Stimulated activated CD4-positive, alpha-beta T cell treated with anti-CD3 and anti-CD28 coated beads, Interleukin-15, amount 100 ng/mL, for 24 hours (primary cell): Measurements from ENCODE around the gene INPP4A.

Experiments used
- DNase-seq: peaks from one replicate; pipeline ENCODE4 v3.0.0-alpha.2; 2020

The INPP4A gene

DNA sequence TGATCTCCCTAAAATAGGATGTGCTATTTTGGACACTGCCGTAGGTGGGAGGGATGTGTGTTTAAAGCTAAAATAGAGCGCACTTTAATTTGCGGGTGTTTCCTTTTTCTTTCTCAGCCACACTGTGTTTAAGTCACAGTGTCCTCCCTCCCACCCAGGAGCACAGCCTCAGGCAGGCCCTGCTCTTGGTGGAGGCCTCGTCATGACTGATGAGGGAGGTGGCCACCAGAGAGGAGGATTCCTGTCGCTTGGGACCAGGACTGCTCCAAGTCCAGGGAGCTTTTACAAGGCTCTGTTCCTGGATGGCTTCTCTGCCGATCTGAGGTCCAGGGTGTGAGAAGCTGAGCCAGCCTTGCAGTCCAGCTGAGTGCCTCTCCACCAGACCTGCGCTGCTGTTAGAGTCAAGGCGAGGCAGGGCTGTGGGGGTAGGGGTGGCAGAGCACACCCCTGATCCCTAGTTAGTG lies 33.5 kb downstream of the INPP4A start:
- DNase-seq = no peak

DNA sequence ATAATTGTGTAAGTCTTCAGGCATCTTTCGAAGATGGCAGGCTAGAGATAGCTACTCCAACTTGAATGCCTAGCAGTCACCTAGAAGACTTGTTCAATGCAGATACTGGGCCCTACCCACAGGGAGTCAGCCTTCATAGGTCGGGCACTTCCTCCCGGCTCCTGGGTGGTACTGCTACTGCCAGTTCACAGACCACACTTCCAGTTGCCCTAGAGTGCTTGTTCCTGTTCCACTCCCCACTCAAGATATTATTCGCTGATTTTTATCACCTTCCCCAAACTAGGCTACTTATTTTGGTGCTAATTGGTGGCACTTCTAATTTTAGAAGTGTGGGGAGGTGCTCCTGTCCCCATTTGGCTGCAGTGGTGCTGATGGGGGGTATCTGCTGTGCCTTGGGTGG lies 34.2 kb downstream of the INPP4A start:
- no peak for DNase-seq

DNA sequence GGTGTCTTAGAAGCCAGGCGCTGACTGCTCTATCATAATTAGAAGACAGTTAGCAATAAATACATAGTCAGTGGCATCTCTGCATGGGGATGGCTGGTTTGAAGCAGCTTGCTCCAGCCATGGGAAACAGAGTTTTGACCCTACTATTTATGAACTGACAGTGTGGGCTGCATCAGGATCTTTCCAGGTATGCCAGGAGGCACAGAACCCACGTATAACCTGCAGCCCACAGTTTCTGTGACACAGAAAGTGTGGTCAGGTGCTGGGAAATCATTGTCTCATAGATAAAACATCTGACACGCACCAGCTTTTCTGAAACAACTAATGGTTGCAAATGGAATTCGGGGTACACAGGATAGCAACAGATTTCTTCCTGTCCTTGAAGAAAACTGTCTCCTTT lies 34.7 kb downstream of the INPP4A start:
- no peak for DNase-seq

DNA sequence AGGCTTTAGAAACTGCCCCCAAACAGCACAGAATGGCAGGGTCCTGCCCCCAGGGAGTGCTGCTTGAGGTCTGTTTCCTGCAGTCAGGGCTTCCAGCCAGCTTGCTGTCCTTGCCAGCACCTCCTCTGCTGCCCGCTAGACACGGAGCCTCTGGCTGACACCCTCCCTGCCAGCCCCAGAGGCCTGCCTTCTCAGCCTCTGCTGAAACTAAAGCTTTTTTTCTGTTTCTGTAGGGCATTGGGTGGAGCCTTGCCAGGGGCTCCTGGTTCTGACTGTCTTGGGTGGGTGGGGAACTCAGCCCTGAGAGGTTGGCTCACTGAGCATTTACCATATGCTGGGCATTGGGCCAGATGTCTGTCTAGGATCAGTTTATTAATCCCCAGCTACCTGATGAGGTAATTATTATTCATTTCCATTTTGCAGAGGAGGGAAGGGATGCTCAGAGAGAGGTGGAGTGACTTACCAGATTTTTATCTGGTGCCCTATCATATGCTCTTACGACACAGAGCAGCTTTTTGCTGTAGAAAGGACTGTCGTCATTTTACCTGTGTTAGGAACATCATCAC lies 35.4 kb downstream of the INPP4A start:
- DNase-seq = peak; percentile 68

DNA sequence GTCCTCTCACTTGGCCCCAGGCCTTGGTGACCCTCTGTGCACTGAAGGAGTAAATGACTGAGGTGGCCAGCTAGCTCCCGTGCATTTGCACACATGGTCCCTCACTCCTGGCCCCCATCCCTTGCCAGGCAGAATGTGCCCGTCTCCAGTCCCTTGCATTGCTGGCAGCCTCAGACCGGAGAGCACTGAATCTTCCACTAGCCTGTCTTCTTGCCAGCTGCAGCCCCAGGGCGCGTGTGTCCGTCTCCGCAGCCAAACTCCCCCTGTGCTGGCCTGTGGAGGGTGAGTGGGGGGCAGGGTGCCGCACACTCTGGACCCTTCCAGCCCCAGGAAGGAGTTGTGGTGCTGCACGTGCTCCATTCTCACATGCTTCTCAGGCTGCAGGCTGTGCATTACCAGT lies 35.9 kb downstream of the INPP4A start:
- DNase-seq = no peak

DNA sequence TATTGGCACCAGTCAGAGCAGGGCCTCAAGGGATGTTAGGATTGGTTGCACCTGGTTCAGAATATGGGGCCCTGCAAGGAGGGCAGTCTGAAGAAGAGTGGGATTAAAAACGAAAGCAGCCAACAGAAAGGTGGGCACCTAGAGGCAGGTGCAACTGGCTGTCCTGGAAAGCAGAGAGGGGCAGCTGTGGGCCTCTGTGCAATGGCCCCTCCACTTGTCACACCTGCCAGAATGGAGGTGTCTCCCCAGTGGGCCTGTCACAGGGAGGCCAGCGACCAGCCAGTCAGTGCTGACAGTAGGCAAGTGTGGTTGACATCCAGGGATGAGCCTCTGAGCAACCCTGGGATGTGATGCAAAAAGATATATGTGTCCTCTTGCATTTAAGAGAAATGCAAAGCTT lies 37.7 kb downstream of the INPP4A start:
- DNase-seq = no peak

DNA sequence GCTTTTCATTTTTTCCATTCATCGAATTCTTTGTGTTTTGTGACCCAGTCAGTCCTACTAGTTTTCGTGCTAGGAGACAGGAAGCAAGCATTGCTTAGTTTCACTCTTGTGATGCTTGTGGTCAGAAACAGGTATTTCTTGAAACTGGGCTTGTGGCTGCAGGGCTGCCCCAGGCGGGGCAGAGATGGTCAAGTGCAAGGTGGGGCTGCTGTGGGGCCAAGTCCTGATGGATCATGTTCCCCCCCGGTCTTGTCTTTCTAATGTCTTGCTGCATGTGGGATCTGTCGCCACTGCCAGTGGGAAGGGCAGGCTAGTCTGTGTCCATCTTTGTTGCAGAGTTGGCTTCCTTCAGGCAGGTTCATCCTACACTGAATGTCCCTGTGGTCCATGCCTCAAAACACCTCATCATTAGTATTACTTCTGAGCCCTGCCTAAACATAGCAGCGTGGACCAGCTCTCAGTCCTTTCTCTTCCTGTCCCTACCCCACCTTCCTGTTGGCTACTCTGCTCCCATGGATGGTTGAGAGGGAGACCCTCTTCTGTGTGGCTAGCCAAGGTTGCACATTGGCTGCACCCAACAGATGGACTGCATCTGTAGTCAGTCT lies 38.7 kb downstream of the INPP4A start:
- no peak for DNase-seq

DNA sequence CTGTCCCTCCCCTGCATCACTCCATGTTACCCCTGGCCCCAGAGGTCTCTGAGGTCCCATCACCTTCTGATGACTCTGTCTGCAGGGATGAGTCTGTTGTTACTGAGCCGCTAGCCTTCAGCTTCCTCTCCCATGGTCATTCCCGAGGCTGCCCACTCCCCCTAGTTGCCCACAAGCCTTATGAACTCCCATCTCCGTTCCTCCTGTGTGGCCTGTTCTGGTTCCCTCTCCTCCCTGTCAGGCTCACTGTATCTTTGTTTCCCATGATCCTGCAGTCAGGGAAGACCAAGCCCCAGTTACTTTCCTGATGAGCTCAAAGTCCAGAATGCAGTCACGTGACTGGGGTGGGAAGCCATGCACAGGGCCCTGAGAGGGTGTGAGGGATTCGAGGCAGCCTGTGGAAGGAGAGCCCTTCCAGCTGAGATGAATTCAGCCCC lies 39.5 kb downstream of the INPP4A start:
- DNase-seq = no peak

DNA sequence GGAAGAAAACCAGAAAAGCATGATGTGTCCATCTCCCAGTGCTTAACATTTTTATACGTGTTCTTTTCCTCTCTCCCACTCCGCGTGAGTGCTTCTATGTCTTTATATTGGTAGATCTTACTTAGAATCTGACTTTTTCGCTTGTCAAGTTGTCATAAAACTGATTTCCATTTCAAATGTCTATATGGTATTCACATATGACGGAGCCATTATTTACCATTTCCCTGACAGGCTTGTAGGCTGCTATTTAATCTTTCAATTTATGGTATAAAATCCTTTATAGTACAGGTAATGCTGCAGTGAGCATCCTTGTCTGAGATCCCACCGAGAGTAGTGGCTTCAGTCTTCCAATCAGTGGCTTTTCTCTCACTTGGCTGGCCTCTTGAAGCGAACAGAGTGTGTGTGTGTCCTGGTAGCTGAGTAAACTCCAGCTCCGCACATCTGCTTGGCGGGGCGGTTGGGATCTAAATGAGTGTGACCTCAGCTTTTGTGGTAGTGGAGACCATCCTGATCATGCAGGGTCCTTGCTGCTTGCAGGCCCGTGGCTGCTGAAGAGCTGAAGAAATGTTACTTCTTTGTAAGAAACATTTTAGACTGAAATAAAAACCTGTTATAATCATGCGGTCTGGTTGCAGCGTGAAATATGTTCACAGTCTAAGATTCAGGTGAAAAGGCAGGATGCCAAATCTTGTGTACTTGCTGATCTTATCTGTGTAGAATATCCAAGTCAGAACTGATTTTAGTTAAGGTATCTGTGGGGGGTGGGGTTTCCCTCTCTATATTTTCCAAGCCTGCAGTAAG lies 40.2 kb downstream of the INPP4A start:
- DNase-seq = no peak

DNA sequence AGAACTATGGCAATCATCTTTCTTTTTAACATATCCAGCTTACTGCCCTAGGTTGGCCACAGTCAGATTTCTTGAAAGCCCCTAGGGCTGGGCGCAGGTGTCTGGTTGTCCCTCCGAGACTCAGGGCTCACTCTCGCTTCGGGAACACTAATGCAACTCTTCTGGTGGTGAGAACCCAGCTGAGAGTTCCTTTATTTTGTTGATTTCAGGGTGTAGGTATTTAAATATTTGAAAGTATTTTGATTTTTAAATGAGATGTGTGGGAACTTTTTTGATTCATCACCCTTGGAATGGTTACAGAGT lies 40.7 kb downstream of the INPP4A start:
- no peak for DNase-seq

DNA sequence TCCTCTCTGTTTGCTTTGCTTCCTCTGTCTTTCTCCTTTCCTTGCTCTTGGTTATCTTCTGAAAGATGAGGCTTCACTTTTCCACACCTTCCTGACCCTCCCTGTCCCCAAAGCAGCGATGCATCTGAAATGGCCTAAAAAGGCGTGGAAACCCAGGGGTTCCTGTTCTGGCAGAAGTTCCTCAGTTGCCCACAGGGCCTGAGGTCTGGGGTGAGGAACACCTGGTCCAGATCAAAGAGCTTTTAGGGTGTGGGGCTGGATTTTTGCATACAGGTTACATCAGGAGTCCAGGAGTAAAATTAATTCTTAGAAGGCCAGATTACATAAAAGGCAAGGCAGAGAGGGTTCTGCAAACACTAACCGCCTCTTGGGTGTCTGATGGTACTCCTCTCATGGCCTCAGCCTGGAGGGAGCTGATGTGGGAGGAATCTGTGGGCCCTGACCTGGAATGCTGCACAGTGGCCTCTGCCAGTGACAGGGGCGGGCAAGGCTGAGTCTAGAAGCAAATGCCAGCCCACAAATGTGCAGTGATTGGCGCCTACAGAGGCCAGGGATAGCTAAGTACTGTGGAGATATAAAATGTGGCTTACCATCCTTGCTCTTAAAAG lies 41.8 kb downstream of the INPP4A start:
- DNase-seq = no peak

DNA sequence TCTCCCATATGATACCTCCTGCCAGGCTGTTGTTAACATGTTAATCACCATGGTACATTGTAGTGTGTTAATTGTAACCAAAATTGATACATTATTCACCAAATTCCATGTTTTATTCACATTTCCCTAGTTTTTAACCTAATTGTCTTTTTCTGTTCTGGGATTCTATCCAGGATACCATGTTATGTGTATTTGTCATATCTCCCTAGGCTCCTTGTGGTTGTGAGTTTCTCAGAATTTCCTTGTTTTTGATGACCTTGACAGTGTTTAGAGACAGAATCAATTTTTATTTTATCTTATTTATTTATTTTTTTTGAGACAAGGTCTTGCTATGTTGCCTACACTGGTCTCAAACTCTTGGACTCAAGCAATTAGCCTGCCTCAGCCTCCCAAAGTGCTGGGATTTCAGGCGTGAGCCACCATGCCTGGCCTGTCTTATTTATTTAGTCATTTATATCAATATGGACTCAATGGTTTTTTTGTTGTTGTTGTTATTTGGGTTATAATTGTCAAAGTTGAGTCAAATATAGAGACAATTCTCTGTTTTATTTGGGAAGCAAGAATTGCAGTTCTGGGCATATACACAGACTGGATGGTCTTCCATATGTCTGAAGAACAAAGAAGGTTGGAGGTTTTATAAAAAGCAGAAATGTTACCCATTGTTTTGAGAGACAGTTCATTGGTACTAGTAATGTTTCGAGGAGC lies 42.6 kb downstream of the INPP4A start:
- no peak for DNase-seq

DNA sequence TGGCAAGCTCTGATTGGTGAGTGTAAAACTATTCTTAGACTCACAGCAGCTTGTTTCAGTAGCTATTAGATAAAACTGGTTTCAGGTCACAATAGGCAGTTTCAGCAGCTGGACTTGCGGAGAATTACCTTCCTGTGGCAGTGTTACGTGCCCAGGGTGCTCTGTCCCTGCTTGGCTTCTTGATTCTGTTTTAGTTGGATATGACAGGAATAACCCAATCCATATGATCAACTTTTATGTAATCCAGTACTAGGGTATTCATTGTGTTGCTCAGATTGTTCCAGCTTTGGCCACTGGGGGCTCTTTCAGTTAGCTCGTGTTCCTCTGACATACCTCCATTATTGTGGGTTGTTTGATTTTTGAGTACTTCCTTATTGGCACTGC lies 43.1 kb downstream of the INPP4A start:
- DNase-seq = peak; percentile 61

DNA sequence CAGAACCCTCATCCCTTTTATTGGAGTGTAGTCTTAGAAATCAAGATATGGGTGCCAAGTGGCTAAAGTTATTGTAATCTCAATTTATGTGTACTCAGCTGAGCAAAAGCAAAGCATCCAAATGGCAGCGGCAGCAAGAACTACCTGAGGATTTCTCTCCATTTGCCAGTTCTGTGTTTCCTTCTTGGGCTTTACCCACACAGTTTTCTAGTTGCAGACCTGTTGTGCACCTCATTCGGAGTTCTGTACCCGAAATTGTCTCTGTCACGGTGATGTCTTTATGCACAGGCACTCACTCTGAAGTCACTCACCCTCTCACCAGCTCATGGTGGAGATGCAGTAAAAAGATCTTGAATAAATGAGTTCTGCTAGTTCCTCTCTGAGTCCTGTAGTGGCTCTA lies 43.6 kb downstream of the INPP4A start:
- no peak for DNase-seq

DNA sequence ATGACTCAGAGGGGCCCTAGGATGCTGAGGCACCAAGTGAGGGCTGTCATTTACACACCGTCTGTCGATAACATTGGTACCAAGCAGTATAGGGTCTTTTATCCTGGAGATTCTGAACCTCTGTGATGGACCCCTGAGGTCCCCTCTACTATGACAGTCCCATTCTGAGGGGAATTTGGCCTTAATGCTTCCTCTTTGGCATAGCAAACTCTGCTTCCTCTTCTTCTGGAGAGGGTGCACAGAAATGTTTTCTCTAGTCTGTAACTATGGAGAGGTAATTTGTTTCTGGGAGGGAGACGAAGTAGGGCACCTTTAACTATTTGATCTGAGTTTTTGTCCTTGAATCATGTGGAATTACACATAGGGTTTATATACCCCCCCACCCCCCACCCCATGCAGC lies 44.8 kb downstream of the INPP4A start:
- no peak for DNase-seq

DNA sequence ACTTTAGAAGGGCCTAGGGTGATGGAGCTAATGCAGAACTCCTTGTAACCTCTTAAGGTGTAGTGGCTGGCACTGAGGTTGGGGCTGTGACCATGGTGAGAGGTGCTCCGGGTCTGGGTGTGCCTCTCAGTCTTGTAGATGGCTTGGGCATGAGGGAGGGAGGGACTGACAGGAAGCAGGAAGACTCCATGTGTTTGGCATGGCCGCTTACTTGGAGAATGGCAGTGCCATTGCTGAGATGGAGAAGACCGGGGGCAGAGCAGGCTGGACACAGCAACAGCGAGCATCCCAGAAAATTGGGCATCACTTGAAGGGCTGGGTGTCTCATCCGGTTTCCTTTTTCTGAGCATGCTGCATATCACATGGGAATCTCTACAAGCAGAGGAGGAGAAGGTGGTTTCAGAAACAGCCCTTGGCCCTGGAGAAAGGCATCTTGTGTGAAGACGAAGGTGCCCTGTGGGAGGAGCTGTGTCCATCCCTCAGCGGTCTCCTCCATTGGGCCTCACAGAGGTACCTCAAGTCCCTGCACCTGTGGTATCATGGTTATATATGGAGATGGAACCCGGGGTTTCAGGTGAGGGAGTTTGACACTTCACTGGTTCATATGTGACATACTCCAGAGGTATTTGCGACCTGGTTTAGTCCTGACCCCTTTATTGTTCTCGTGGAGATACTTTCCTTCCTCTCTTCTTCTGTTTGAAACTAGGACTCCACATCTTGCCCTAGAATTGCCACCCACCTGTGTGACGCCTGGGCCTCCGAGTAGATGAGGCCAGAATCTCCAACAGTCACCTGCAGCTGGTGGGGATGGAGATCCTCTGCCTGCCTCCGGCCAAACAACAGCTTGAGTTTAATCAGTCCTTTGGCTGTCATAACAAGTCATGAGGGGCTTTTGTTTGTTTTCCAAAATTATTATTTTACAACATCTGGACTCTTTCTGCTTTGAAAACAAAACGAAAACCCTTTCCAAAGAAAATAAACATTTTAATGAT lies 45.6 kb downstream of the INPP4A start:
- no peak for DNase-seq

DNA sequence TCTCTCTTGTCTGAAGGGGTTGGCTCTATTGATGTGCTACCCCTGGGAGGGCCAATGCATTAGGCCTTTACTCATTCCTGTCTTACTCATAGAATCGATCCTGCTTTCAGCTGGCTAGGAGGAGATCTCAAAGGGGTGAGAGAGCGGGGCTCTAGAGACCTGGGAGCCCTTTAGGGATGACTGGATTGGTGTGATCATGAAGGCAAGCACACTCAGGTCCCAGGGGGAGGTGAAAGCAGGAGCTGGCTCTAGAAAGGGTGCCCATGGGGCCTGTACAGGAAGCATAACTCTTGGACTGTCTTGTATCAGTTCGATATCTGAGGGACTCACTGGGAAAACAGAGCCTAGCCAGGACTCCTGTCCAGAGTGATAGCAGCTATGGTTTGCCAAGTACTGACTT lies 47.8 kb downstream of the INPP4A start:
- DNase-seq = no peak

DNA sequence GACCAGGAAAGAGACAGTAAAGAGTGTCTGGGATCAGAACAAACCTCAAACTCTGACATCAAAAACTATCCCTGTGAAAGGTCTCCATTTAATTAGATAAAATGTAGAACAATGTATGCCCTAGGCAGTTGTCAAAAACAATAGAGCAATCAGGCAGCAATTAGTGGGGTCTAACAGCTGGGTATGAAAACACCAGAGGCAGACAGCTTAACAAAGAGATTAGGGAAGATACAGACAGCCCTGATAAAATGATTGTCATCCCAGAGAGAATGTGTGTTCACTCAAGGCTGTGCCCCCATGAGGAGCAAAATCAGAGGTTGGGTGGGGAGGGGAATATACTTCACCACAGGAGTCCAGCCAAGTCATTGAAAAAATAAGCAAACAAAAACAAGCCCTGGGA lies 50.0 kb downstream of the INPP4A start:
- no peak for DNase-seq

DNA sequence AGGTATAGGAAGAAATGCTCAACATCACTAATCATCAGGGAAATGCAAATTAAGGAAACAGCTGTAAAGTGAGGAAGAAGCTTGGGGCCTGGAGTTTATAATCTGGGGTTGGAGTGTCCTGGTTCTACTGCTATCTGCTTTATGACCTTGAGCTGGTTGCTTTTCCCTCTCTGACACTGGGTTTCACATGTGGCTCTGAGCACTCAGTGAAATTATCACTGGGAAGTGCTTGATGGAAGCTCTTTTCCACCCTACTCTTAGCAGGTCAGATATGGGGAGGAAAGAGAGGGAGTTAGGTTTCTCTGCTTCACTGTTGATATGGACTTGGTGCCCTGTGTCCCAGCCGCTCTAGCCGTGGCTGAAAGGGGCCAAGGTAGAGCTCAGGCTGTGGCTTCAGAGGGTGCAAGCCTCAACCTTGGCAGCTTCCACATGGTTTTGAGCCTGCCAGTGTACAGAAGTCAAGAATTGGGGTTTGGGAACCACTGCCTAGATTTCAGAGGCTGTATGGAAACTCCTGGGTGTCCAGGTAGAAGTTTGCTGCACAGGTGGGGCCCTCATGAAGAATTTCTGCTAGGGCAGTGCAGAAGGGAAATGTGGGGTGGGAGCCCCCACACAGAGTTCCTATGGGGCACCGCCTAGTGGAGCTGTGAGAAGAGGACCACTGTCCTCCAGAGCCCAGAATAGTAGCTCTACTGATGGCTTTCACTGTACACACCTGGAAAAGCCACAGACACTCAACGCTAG lies 52.3 kb downstream of the INPP4A start:
- no peak for DNase-seq

DNA sequence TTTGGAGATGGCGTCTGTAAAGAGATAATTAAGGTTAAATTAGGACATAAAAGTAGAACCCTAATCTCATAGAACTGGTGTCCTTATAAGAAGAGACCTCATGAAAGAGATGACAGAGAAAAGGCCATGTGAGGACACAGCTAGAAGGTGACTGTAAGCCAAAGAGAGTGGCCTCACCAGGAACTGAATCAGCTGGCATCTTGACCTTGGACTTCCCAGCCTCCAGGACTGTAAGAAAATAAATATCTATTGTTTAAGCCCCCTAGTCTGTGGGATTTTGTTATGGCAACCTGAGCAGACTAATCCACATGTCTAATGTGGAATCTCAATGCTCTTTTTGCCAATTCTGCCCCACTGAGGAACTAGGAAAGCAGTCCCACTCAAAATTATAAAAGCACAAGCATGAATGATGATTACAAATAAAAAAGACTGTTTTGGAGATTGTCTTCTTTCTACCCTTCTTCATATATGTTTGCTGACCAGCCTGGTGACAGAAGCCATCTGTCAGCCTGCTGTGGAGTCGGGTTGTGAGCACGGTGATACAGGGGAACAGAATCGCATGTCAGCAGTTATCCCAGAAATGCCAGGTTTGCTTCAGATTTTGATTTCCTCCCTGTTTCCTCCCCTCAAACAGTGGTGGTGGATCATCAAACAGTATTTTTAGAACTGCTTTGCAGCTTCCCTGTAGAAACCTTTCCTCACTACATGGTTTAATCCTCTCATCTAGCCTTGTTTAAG lies 54.2 kb downstream of the INPP4A start:
- no peak for DNase-seq

DNA sequence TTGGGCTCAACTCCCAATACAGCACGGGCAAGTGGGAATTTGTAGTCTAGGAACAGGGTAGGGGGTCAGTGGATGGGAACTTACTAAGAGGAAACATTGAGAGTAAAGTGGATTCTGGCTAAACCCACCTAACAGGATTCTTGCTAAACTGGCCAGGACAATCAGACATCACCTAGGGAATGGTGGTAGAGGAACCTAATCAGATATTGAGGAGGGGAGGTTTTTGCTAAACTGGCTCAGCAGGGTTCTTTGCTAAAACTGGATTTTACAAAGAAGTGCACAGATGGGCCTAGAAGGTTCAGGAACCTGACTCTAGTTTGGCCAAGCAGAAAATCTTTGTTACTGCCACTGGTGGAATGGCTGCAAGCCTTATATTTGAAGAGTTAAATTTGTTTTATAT lies 55.9 kb downstream of the INPP4A start:
- no peak for DNase-seq
